ENCODE results near the gene VPS26B.
"Not testable (repeated sequence)": the region's sequence is repeated elsewhere in the genome, so short reads cannot be mapped to it uniquely, and the experiment has no call there.

VPS26B gene

GRCh38 chr11:134223836-134224709 is at the start of gene VPS26B, which contains the start of gene NCAPD3:
Gene VPS26B, plus strand, starts transcription at chr11:134224671. Its CDS starts 452 bp downstream, at chr11:134225123.
Gene NCAPD3, minus strand, starts transcription at chr11:134223967. Its CDS starts 41 bp downstream, at chr11:134223926.
- peak; percentile 92 for DNase-seq (ENCODE audit: low read depth)

DNA sequence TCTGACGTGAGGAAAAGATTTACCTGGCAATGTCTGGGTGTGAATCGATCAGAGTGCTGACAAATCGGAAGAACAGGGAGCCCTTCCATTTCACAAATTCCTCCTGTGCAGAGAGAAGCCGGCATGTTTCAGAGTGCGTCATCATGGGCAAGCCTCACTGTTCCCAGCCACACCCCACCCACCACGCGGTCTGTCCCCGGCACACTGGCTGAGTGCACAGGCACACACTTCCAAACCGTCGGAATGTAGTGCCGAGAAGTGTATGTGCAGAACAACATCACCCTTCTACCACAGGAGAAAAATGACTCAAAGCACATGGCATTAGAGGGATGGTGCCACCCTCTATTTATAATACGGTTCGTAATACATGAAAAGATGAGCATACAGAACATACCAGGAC is 48.2 kb upstream of the VPS26B start:
- DNase-seq (ENCODE audit: low read depth), result no peak

- no peak for DNase-seq (ENCODE audit: low read depth)
These were observed 46.3 kb upstream of the VPS26B start for GRCh38 chr11:134178032-134178674.

DNA sequence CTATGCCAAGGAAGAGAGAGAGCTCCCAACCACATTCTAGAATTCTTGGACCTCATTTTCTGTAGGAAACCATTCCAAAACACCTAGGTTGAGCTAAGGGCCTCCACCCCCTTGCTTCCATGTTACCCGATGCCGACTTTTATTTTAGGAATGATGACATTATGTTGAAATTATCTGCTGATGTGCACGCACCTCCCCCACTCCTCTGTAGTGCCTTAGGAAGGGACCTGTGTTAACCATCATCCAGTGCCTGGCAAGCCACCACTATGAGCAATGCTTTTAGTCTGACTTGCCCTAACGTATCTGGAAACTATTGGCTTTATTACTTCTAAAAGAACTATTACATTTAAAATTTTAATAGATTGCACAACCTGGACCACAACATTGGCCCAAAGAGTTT is 42.8 kb upstream of the VPS26B start:
- peak; percentile 17 for DNase-seq (ENCODE audit: low read depth)

DNA sequence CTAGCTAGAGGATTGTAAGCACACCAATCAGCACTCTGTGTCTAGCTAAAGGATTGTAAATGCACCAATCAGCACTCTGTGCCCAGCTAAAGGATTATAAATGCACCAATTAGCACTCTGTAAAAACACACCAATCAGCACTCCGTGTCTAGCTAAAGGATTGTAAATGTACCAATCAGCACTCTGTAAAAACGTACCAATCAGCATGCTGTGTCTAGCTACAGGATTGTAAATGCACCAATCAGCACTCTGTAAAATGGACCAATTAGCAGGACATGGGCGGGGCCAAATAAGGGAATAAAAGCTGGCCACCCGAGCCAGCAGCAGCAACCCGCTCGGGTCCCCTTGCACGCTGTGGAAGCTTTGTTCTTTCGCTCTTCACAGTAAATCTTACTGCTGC is 36.4 kb upstream of the VPS26B start:
- DNase-seq (ENCODE audit: low read depth), result not testable (repeated sequence)

GRCh38 chr11:134196756-134197155 is 27.7 kb upstream of the VPS26B start:
- DNase-seq (ENCODE audit: low read depth), result no peak

DNA sequence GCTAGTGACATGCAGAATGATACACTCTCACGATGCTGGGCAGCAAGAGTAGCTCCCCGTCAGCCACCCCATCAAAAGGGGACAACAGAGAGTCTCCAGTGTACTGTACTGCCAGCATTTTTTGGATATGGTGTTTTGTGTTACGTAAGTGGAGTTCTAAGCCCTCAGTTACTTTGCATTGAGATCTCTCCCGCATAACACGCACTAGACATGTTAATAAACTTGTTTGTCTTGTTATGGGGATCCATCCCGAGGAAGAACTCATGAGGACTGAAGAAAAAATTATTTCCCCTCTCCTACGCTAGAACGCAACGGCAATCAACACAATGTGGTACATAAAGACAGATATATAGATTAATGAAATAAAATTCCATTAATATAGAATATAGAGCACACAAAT is 24.9 kb upstream of the VPS26B start:
- DNase-seq (ENCODE audit: low read depth), result no peak

GRCh38 chr11:134200688-134201087 is 23.8 kb upstream of the VPS26B start:
- no peak for DNase-seq (ENCODE audit: low read depth)

GRCh38 chr11:134202661-134203060 is 21.8 kb upstream of the VPS26B start:
- DNase-seq (ENCODE audit: low read depth), result no peak

DNA sequence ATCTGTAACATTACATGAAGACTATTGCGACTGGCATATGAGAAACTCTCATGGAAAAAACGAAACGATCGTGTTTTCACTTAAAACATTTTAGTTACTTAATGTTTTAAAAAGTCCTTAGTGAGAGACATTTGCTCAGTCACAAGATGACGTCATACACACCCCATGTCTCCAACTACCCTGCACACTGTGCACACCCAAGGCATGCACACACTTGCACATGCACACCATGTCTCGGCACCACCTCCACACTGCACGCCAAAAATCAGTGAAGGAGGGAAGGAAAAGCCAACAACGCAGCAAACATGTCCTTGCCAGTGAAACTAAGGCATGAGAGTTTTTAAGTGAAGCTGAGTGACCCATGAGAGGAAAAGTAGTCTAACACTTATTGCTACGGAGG is 18.7 kb upstream of the VPS26B start:
- no peak for DNase-seq (ENCODE audit: low read depth)

DNA sequence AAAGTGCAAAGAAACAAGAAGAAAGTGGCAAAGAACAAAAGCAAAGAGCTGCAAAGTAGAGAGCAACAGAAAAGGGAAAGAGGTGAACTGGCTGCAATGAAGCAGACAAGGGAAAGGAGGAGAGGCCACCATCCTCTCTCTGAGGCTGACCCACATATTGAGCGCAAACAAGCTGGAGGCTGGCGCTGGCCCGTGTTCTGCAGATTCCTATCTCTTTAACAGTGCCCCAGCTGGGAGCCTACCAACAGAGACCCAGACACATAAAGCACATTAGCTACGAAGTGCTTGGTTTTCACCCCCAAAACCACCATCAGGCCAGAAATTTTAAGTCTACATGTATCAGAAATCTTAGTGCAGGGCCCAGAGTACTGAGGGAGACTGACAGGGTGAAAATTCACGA is 18.3 kb upstream of the VPS26B start:
- DNase-seq (ENCODE audit: low read depth), result no peak

GRCh38 chr11:134207538-134208239 is 16.8 kb upstream of the VPS26B start:
- no peak for DNase-seq (ENCODE audit: low read depth)

DNA sequence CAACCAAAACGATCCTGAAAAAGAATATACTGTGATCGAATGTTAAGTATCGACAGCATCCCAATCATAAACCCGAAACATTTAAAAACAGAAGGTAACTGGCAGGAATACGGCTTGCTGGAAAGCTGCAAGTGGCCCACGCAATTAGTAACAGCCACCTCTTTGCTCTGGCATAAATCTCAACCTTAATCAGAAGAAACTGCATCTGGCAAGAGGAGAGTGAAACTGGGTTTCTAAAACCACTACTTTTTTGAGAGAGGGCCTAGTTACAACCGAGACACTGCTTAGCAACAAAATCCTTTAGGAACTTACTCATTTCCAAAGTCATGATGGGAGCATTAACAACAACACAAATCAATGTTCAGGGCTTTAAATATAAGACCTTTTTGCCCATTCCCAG is 8.6 kb upstream of the VPS26B start:
- no peak for DNase-seq (ENCODE audit: low read depth)

- no peak for DNase-seq (ENCODE audit: low read depth)
These were observed 7.7 kb upstream of the VPS26B start for GRCh38 chr11:134216816-134217215.

GRCh38 chr11:134223121-134223520 is 1.4 kb upstream of the VPS26B start:
- DNase-seq (ENCODE audit: low read depth), result no peak

DNA sequence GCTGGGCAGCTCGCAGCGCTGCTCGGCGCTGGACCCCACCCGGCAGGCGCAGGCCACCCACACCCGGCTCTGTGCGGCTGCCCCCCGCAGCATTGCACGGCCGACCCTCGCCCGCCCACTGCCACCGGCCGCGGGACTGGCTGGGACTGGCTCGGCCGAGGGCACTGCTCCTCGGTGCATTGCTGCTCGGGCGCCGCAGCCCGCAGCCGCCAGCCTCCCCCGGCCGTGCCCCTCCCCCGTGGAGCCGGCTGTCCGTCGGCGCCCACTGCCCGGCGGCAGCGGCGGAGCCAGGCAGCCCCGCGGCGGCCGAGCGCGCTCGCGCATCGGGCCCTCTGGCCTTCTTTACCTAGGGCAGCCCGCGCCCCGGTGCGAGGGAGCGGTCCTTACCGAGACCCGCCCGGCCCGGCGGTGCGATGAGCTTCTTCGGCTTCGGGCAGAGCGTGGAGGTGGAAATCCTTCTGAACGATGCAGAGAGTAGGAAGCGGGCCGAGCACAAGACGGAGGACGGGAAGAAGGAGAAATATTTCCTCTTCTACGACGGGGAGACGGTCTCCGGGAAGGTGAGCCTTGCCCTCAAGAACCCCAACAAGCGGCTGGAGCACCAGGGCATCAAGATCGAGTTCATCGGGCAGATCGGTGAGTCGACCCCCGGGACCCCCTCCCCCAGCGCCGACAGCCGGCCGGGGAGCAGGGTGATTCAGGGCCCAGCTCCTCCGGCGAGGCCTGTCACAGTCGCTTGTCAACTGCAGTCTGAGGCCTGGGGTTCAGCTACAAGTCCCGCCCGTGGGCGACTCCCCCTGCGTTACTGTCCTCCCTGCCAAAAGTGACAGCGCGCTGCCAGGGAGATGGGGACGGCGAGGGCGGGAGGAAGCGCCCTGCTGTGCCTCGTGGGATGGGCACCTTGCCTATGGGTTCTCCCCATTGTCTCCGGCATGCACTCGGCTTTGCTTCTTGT is 516 bp downstream of the VPS26B start:
- no peak for DNase-seq (ENCODE audit: low read depth)

GRCh38 chr11:134226806-134227325 is 2.4 kb downstream of the VPS26B start:
- no peak for DNase-seq (ENCODE audit: low read depth)

DNA sequence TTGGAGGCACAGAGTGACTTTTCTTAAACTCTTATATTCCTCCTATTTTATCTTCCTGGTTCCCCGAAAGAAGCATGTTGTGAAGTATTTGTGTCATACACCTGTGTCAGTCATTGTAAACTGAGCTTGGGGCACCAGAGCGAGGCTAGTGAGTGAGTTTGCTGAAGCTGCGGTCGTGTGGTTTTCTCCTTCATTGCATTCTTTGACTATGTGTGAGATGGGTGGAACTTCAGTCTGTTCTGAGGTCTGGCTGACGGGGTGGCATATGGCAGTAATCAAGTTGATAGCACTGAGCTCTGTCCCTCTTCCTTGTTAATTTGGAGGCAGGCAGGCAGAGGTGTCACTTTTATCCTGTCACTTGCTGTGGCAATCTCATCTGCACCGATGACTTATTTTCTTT is 4.2 kb downstream of the VPS26B start:
- DNase-seq (ENCODE audit: low read depth), result no peak

DNA sequence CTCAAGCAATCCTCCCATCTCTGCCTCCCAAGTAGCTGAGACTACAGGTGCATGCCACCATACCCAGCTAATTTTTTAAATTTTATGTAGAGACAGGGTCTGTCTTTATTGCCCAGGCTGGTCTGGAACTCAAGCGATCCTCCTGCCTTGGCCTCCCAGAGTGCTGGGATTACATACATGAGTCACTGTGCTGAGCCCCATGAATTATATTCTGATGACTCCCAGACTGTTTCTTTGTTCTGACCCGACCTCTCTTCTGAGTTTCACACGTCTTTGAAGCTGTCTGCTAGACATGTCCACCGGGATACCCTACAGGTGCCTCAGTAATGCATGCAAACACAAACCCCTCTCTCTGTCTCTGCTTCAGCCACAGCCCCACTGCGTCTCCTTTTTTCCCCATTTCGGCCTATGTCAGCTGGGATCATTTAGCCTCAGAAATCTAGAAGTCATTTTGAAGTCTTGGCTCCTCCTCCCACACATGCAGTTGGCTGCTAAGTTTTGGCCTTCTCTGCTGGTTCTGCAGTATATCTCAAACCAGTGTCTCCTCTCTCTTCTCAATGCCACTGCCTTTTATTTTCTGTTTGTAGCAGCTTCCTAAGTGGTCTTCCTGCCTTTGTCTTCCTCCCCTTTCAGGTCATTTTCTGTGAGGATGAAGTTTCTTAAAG is 4.8 kb downstream of the VPS26B start:
- no peak for DNase-seq (ENCODE audit: low read depth)

DNA sequence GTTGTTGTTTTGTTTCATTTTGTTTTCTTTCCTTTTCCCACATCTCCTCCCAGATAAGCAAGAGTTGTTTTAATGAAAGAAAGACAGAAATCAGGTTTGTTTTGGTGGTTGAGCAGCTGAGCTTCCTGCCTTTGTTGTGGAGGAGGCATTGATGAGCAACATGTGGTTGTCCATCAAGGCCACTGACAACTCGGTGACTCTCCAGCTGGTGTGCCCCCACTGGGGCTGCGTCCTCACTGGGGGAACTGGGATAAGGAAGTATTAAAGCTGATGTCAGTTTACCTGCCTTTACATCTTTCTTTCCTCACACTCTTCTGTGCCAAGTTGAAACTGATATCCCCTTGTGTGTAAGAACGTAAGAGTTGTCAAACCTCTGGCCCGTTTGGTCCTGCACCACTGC is 5.9 kb downstream of the VPS26B start:
- no peak for DNase-seq (ENCODE audit: low read depth)

Data from fibroblast of the conjunctiva (primary cell).